OCI-LY7 (cell line): ENCODE measurements around the gene MOB3B. TPM values are rescaled to one million over a fixed set of nuclear protein-coding genes. Genes with fewer than 3 reads are reported as not detected.

ENCODE experiments used
- BruUV-seq: library from RNA; stranded (reverse); fragments of 400-500 nt; replicated peaks from 2 replicates; lab custom pipeline; 2021; lab: Mats Ljungman, UMichigan
- CTCF ChIA-PET: fragments of 300-600 bp; sonication (Branson Sonifier 250); formaldehyde crosslinking; loops from one replicate; lab custom pipeline; 2022; ENCODE audit warnings: antibody characterized with exemption; ENCODE audit not compliant: unreplicated experiment; lab: Charles Lee
- POLR2A ChIA-PET: fragments of 300-600 bp; sonication (Branson Sonifier 250); formaldehyde crosslinking; loops from one replicate; lab custom pipeline; 2022; ENCODE audit warnings: antibody characterized with exemption; lab: Charles Lee
- DNase-seq: peaks from one replicate; pipeline ENCODE4 v3.0.0-alpha.2; 2015; ENCODE audit warnings: low spot score
- H2AFZ ChIP-seq: fragments of 200-600 bp; sonication (generic), shearing (Covaris generic); 2 replicates; pipeline ENCODE4 v1.6.1; 2014; ENCODE audit warnings: mild to moderate bottlenecking, antibody characterized with exemption, low read length, moderate library complexity
- H3K27ac ChIP-seq: fragments of 200-600 bp; sonication (generic); 2 replicates; pipeline ENCODE4 v1.5.1; 2014; ENCODE audit warnings: mixed run types, low read depth, mild to moderate bottlenecking, moderate library complexity, low read length, inconsistent platforms; ENCODE audit not compliant: poor library complexity, severe bottlenecking
- H3K36me3 ChIP-seq: fragments of 200-600 bp; sonication (generic); 2 replicates; pipeline ENCODE4 v1.6.1; 2014; ENCODE audit warnings: mild to moderate bottlenecking, antibody characterized with exemption, low read length, moderate library complexity, mixed read lengths; ENCODE audit not compliant: insufficient read depth
- H3K4me1 ChIP-seq: fragments of 200-600 bp; sonication (generic); 2 replicates; pipeline ENCODE4 v1.5.1; 2014; ENCODE audit warnings: mild to moderate bottlenecking, low read length; ENCODE audit not compliant: insufficient read depth, poor library complexity, severe bottlenecking
- H3K4me2 ChIP-seq: fragments of 200-600 bp; sonication (generic); 2 replicates; pipeline ENCODE4 v1.6.1; 2014; ENCODE audit warnings: mild to moderate bottlenecking, low read length
- H3K4me3 ChIP-seq: fragments of 200-600 bp; sonication (generic); 2 replicates; pipeline ENCODE4 v1.5.1; 2014; ENCODE audit warnings: mild to moderate bottlenecking, low read depth, low read length; ENCODE audit not compliant: poor library complexity, severe bottlenecking
- H3K79me2 ChIP-seq: fragments of 200-600 bp; sonication (generic); 2 replicates; pipeline ENCODE4 v1.6.1; 2016; ENCODE audit warnings: low read depth, mild to moderate bottlenecking, low read length, moderate library complexity, mixed read lengths; ENCODE audit not compliant: insufficient read depth
- H3K9me2 ChIP-seq: fragments of 200-600 bp; sonication (generic); 2 replicates; pipeline ENCODE4 v1.6.1; 2016; ENCODE audit warnings: mild to moderate bottlenecking, low read length, mixed read lengths; ENCODE audit not compliant: insufficient read depth
- H3K9me3 ChIP-seq: fragments of 200-600 bp; sonication (generic); 2 replicates; pipeline ENCODE4 v1.6.1; 2014; ENCODE audit warnings: mild to moderate bottlenecking, mixed run types, low read length, mixed read lengths
- H4K20me1 ChIP-seq: fragments of 200-600 bp; sonication (generic); 2 replicates; pipeline ENCODE4 v1.6.1; 2014; ENCODE audit warnings: mild to moderate bottlenecking, antibody characterized with exemption, low read length, moderate library complexity, mixed read lengths; ENCODE audit not compliant: insufficient read depth
- CTCF ChIP-seq: fragments of 200-600 bp; sonication (generic); conservative IDR thresholded peaks from 2 replicates; pipeline ENCODE4 v1.5.1; 2014; ENCODE audit warnings: mild to moderate bottlenecking, antibody characterized with exemption, low read length, moderate library complexity, mixed read lengths
- EZH2phosphoT487 ChIP-seq: fragments of 200-600 bp; sonication (generic); IDR thresholded peaks from 2 replicates; pipeline ENCODE4 v1.6.1; 2018; ENCODE audit warnings: low read depth, borderline replicate concordance, mild to moderate bottlenecking, mixed run types, antibody characterized with exemption, low read length, moderate library complexity, mixed read lengths
- intact Hi-C: fragments of 100-400 bp; cut with micrococcal nuclease; formaldehyde crosslinking; loops from one replicate; pipeline ENCODE4 v1.10.0; 2022; ENCODE audit not compliant: unreplicated experiment
- total RNA-seq, 2 experiments: library from RNA; depleted of rRNA in 1 of 2; stranded (reverse); fragments of >200 nt in 1 of 2; shearing (Covaris generic) in 1 of 2; gene quantifications; 2 replicates each; pipeline ENCODE4 v1.2.3, GENCODE V29; 2014 to 2022

MOB3B gene
- total RNA-seq, 2 experiments from 2014 or later, result 0.04 TPM; not detected in 1

GRCh38 chr9:27514551-27514950 is 15.1 kb downstream of the MOB3B start:
- BruUV-seq, result no TSS peak
- CTCF ChIA-PET, result no interaction called here
- intact Hi-C loops, result no loop called here

GRCh38 chr9:27511771-27512170 is 17.8 kb downstream of the MOB3B start:
- H2AFZ ChIP-seq, result no peak overlapping the region
- BruUV-seq, result no TSS peak
- H3K4me1 ChIP-seq, result no peaks in the 10 kb centered on the region
- H3K36me3 ChIP-seq, result no peaks in the 10 kb centered on the region
- no peaks in the 10 kb centered on the region for H3K9me2 ChIP-seq
- H3K4me2 ChIP-seq, result no peak overlapping the region
- H3K27ac ChIP-seq, result no peak overlapping the region
- no peaks in the 10 kb centered on the region for H3K79me2 ChIP-seq
- no peaks in the 10 kb centered on the region for H4K20me1 ChIP-seq
- intact Hi-C loops, result no loop called here
- no peak overlapping the region for H3K4me3 ChIP-seq
- no peak for TF ChIP-seq EZH2phosphoT487
- TF ChIP-seq CTCF, result no peak
- ChIA-PET CTCF (no interaction called here), POLR2A (no interaction called here)
- no peaks in the 10 kb centered on the region for H3K9me3 ChIP-seq
- no peak for DNase-seq

More at GRCh38 chr9:27514551-27514950, 15.1 kb downstream of the MOB3B start:
- Histone ChIP-seq H3K36me3 (no peaks in the 10 kb centered on the region), H3K4me2 (no peak overlapping the region), H3K4me3 (no peak overlapping the region), H4K20me1 (no peaks in the 10 kb centered on the region), H2AFZ (no peak overlapping the region), H3K27ac (no peak overlapping the region), H3K79me2 (no peaks in the 10 kb centered on the region), H3K9me2 (no peaks in the 10 kb centered on the region), H3K9me3 (no peaks in the 10 kb centered on the region), H3K4me1 (no peaks in the 10 kb centered on the region)
- DNase-seq, result no peak
- TF ChIP-seq CTCF (no peak), EZH2phosphoT487 (no peak)
- POLR2A ChIA-PET, result interaction anchor here (0.9 kb wide), 1 partner anchor 151 kb away, joined by 7 read pairs; no protein-coding TSS in a partner anchor

- ChIA-PET POLR2A (no interaction called here), CTCF (no interaction called here)
- H3K4me3 ChIP-seq, result no peak overlapping the region
- no peak overlapping the region for H2AFZ ChIP-seq
- no peaks in the 10 kb centered on the region for H3K9me3 ChIP-seq
- H4K20me1 ChIP-seq, result no peaks in the 10 kb centered on the region
- no peaks in the 10 kb centered on the region for H3K36me3 ChIP-seq
- no peak overlapping the region for H3K4me2 ChIP-seq
- H3K9me2 ChIP-seq, result no peaks in the 10 kb centered on the region
- H3K27ac ChIP-seq, result no peak overlapping the region
- intact Hi-C loops, result no loop called here
- no peak for DNase-seq
- no TSS peak for BruUV-seq
- no peak for TF ChIP-seq CTCF
- TF ChIP-seq EZH2phosphoT487, result no peak
- no peaks in the 10 kb centered on the region for H3K79me2 ChIP-seq
- no peaks in the 10 kb centered on the region for H3K4me1 ChIP-seq
These were observed 18.8 kb downstream of the MOB3B start for GRCh38 chr9:27510780-27511179.
